Measurements from ENCODE around the gene SPR.
"Not testable (repeated sequence)": the region's sequence is repeated elsewhere in the genome, so short reads cannot be mapped to it uniquely, and the experiment has no call there.

DNA sequence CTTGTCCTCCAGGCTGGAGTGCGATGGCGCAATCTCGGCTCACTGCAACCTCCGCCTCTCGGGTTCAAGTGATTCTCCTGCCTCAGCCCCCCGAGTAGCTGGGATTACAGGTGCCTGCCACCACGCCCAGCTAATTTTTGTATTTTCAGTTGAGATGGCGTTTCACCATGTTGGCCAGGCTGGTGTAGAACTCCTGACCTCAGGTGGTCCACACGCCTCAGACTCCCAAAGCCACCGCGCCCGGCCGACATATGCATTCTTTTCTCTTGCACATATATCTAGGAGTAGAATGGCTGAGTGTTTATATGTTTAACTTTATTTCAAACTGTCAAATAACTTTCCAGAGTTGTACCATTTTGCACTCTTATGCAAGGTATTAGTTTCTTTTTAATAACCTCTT is 20.2 kb downstream of the SPR start:
- TF ChIP-seq, protein P1, sequence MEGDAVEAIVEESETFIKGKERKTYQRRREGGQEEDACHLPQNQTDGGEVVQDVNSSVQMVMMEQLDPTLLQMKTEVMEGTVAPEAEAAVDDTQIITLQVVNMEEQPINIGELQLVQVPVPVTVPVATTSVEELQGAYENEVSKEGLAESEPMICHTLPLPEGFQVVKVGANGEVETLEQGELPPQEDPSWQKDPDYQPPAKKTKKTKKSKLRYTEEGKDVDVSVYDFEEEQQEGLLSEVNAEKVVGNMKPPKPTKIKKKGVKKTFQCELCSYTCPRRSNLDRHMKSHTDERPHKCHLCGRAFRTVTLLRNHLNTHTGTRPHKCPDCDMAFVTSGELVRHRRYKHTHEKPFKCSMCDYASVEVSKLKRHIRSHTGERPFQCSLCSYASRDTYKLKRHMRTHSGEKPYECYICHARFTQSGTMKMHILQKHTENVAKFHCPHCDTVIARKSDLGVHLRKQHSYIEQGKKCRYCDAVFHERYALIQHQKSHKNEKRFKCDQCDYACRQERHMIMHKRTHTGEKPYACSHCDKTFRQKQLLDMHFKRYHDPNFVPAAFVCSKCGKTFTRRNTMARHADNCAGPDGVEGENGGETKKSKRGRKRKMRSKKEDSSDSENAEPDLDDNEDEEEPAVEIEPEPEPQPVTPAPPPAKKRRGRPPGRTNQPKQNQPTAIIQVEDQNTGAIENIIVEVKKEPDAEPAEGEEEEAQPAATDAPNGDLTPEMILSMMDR (IDR thresholded peaks at IDR 0.05; ENCODE audit: insufficient read depth, low read length, poor library complexity, severe bottlenecking) = not testable (repeated sequence)
- not testable (repeated sequence) for TF ChIP-seq EZH2phosphoT487 (conservative IDR thresholded peaks at IDR 0.05; ENCODE audit: low read length)
